ENCODE results near the gene CTNND1. TPM values are rescaled to one million over a fixed set of nuclear protein-coding genes. Genes with fewer than 3 reads are reported as not detected.

The CTNND1 gene
- total and polyA plus RNA-seq, 2 experiments from 2014 or later: 65.0 to 130 TPM

GRCh38 chr11:57751676-57752253 lies 9.8 kb upstream of the CTNND1 start, which contains the start of gene BTBD18:
BTBD18 (minus strand) TSS chr11:57751819; CDS start chr11:57751188, 631 bp downstream.
- Histone ChIP-seq H3K79me2 (no peaks in the 10 kb centered on the region), H4K20me1 (ENCODE audit: insufficient read depth, poor library complexity, severe bottlenecking) (no peaks in the 10 kb centered on the region), H3K4me3 (no peak within 1 kb of the TSS), H3K4me1 (ENCODE audit: insufficient read depth) (peaks cover 7% of the 10 kb centered on the region), H3K36me3 (replicated peaks; ENCODE audit: insufficient read depth, low read depth) (no peaks in the 10 kb centered on the region), H3K4me2 (no peak within 1 kb of the TSS), H3K9me3 (ENCODE audit: low read depth) (no peaks in the 10 kb centered on the region), H3K27me3 (no peaks in the 10 kb centered on the region), H3K9me2 (replicated peaks; ENCODE audit: insufficient read depth) (no peaks in the 10 kb centered on the region), H2AFZ (no peak within 1 kb of the TSS), H3K27ac (no peak within 1 kb of the TSS)
- peak; percentile 71 for DNase-seq (ENCODE audit: low spot score)
- TF ChIP-seq EZH2phosphoT487 (IDR thresholded peaks at IDR 0.05; ENCODE audit: low read depth, severe bottlenecking, unreplicated experiment) (no peak), CTCF (IDR thresholded peaks at IDR 0.05; ENCODE audit: poor library complexity) (peak; percentile 61)
- 39% methylated on average over 10 of the region's 10 CpGs for WGBS (ENCODE audit: low lambda C conversion rate, missing lambda C conversion rate)

- H3K9me2 ChIP-seq (replicated peaks; ENCODE audit: insufficient read depth): no peaks in the 10 kb centered on the region
- H3K9me3 ChIP-seq (ENCODE audit: low read depth): no peaks in the 10 kb centered on the region
- H4K20me1 ChIP-seq (ENCODE audit: insufficient read depth, poor library complexity, severe bottlenecking): no peaks in the 10 kb centered on the region
- H3K27ac ChIP-seq: no peak overlapping the region
- no peak for TF ChIP-seq CTCF (IDR thresholded peaks at IDR 0.05; ENCODE audit: poor library complexity)
- no peak for TF ChIP-seq EZH2 (IDR thresholded peaks at IDR 0.05; ENCODE audit: borderline replicate concordance)
- no peak for TF ChIP-seq EZH2phosphoT487 (IDR thresholded peaks at IDR 0.05; ENCODE audit: low read depth, severe bottlenecking, unreplicated experiment)
- no peak for DNase-seq (ENCODE audit: low spot score)
- H2AFZ ChIP-seq: no peak overlapping the region
- H3K4me3 ChIP-seq: no peak overlapping the region
- H3K27me3 ChIP-seq: no peaks in the 10 kb centered on the region
- no peaks in the 10 kb centered on the region for H3K36me3 ChIP-seq (replicated peaks; ENCODE audit: insufficient read depth, low read depth)
- H3K4me1 ChIP-seq (ENCODE audit: insufficient read depth): peaks cover 7% of the 10 kb centered on the region
- no peaks in the 10 kb centered on the region for H3K79me2 ChIP-seq
- H3K4me2 ChIP-seq: no peak overlapping the region
- 98% methylated on average over 25 of the region's 30 CpGs for WGBS (ENCODE audit: low lambda C conversion rate, missing lambda C conversion rate)
Measured at GRCh38 chr11:57752954-57753353, 8.6 kb upstream of the CTNND1 start.

- Histone ChIP-seq H3K9me2 (replicated peaks; ENCODE audit: insufficient read depth) (no peaks in the 10 kb centered on the region), H3K9me3 (ENCODE audit: low read depth) (no peaks in the 10 kb centered on the region), H3K27ac (no peak overlapping the region), H3K27me3 (no peaks in the 10 kb centered on the region), H4K20me1 (ENCODE audit: insufficient read depth, poor library complexity, severe bottlenecking) (no peaks in the 10 kb centered on the region), H3K4me1 (ENCODE audit: insufficient read depth) (no peaks in the 10 kb centered on the region), H3K79me2 (peaks cover 17% of the 10 kb centered on the region), H3K4me3 (no peak overlapping the region), H2AFZ (no peak overlapping the region), H3K4me2 (no peak overlapping the region), H3K36me3 (replicated peaks; ENCODE audit: insufficient read depth, low read depth) (no peaks in the 10 kb centered on the region)
- no peak for TF ChIP-seq EZH2phosphoT487 (IDR thresholded peaks at IDR 0.05; ENCODE audit: low read depth, severe bottlenecking, unreplicated experiment)
- TF ChIP-seq CTCF (IDR thresholded peaks at IDR 0.05; ENCODE audit: poor library complexity): no peak
- TF ChIP-seq EZH2 (IDR thresholded peaks at IDR 0.05; ENCODE audit: borderline replicate concordance): no peak
- DNase-seq (ENCODE audit: low spot score): no peak
- WGBS (ENCODE audit: low lambda C conversion rate, missing lambda C conversion rate): 76% methylated on average over 3 of the region's 3 CpGs
Measured at GRCh38 chr11:57758174-57758573, 3.4 kb upstream of the CTNND1 start.

All from hepatocyte (in vitro differentiated cells).